ENCODE measurements around the gene NCLN.
"Not testable (repeated sequence)": the region's sequence is repeated elsewhere in the genome, so short reads cannot be mapped to it uniquely, and the experiment has no call there.

Gene NCLN

GRCh38 chr19:3225169-3225485 lies 39.4 kb downstream of the NCLN start:
- DNase-seq (ENCODE audit: low read depth): no peak

GRCh38 chr19:3225677-3226093 lies 40.0 kb downstream of the NCLN start:
- DNase-seq (ENCODE audit: low read depth): no peak

- no peak for DNase-seq (ENCODE audit: low read depth)
Measured at GRCh38 chr19:3227054-3227626, 41.4 kb downstream of the NCLN start.

- no peak for DNase-seq (ENCODE audit: low read depth)
Measured at GRCh38 chr19:3229346-3229743, 43.6 kb downstream of the NCLN start.

DNA sequence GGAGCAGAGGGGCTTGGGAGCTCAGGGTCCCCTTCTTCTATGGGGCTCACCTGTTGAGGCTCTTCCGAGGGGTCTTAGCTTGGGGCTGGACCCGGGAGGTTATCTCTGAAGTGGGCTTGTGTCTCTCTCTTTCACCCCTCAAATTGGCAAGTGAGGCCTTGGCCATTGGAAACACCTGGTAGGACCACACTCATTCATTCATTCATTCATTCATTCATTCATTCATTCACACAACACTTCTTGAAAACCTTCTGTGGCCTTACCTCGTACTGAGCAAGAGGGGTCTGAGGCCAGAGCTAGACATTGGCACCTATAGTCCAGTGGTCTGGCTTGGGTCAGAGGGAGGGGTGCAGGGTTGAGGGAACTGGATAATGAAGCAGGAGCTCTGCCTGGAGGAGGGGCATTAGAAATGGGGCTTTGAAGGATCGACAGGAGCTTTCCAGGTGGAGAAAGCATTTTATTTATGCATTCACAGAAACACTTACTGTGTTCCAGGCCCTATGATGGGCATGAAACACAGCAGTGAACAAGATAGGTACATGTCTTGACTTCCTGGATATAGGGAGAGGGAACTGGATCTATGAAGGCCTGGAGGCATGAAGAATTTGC lies 44.3 kb downstream of the NCLN start:
- DNase-seq (ENCODE audit: low read depth): no peak

- DNase-seq (ENCODE audit: low read depth): no peak
Measured at GRCh38 chr19:3231288-3231687, 45.6 kb downstream of the NCLN start.

GRCh38 chr19:3233116-3233515 lies 47.4 kb downstream of the NCLN start:
- DNase-seq (ENCODE audit: low read depth): no peak

DNA sequence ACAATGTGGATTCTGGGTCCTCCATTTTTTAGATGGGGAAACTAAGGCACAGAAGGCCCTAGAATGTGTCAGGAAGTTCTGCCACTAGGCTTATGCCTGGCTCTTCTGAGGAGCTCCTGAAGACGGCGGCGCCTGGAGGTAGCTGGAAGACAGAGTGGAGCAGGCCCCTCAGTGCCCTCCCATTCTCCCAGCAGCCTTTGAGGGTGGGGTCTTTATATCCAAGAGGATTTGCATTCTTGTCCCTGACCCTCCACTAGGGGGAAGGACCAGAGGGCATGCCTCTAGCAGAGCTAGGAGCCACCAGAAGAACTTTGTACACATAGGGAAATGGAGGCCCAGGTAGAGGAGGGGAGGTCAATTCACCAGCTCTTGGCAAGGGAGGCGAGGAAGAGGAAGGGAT lies 48.1 kb downstream of the NCLN start:
- no peak for DNase-seq (ENCODE audit: low read depth)

DNA sequence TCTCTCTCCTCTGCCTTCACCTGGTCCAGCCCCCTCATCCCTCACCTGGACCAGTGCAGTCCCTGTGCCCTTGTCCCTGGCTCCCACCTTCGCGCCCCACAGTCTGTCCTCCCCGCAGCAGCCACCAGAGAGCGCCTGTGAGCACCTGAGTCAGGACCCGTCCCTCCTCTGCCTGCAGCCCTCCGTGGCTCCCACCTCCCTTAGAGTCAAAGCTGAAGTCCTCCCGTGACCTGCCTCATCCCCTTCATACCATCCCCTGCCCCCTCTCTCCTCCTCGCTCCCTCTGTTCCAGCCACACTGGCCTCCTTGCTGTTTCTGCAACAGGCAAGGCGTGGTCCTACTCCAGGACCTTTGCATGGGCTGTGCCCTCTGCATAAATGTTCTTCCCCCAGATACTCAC lies 49.1 kb downstream of the NCLN start:
- no peak for DNase-seq (ENCODE audit: low read depth)

- DNase-seq (ENCODE audit: low read depth): not testable (repeated sequence)
Measured at GRCh38 chr19:3235604-3236003, 49.9 kb downstream of the NCLN start.

DNA sequence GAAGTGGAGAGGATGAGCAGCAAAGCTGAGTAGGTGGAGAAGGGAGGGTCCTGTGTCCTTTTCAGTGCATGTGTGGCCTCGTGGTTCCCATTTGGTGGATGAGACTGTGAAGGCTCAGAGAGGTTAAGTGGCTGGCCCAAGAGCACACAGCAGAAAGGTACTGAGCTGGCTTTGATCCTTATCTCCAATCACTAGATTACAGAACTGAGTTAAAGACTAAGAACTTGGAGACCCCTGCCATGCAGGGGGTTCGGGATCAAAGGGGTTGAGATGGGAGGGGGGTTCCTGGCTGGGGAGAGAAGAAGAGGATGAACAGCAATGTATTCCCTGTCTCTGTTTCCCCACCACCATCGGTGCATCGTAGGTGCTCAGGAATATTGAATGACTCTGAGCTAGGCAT lies 50.5 kb downstream of the NCLN start:
- DNase-seq (ENCODE audit: low read depth): no peak

GRCh38 chr19:3238066-3238561 lies 52.4 kb downstream of the NCLN start:
- no peak for DNase-seq (ENCODE audit: low read depth)

- no peak for DNase-seq (ENCODE audit: low read depth)
Measured at GRCh38 chr19:3239367-3239766, 53.6 kb downstream of the NCLN start.

DNA sequence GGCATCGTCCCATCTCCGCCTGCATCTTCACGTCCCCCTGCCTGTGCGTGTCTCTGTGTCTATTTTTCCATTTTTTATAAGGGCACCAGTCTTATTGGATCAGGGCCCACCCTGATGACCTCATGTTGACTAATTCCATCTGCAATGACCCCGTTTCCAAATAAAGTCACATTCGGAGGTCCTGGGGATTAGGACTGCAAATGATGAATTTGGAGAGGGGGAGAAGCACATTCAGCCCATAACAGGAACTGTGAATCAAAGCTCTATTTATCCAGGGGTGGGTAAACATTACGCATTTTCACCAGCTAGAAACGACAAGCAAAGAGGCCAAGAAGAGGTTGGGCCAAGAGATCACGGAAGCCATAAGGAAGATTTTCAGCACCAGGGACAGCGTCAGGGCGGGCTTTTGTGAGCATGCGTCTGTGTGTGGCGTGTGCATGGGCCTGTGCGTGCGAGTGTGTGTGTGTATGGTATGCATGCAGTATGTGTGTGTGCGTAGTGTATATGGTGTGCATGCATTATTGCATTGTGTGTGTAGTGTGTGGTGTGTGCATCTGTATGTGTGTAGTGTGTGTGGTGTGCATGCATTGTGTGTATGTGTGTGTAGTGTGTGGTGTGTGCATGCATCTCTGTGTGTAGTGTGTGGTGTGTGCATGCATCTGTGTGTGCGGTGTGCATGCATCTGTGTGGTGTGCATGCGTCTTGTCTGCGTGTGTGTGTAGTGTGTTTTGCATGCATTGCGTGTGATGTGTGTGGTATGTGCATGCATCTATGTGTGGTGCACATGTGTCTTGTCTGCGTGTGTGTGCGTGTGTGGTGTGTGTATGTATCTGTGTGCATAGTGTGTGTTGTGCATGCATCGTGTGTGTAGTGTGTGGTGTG lies 58.3 kb downstream of the NCLN start:
- no peak for DNase-seq (ENCODE audit: low read depth)

DNA sequence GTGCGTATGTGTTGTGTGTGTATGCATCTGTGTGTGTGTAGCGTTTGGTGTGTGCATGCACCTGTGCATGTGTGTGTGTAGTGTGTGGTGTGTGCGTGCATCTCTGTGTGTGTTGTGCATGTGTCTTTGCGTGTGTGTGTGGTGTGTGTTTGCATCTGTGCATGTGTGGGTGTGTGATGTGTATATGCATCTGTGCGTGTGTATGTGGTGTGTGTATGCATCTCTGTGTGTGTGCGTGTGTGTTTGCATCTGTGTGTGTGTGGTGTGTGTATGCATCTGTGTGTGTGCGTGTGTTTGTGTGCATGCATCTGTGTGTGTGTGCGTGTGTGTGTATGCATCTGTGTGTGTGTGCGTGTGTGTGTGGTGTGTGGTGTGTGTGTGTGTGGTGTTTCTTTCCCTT lies 59.3 kb downstream of the NCLN start:
- DNase-seq (ENCODE audit: low read depth): no peak

DNA sequence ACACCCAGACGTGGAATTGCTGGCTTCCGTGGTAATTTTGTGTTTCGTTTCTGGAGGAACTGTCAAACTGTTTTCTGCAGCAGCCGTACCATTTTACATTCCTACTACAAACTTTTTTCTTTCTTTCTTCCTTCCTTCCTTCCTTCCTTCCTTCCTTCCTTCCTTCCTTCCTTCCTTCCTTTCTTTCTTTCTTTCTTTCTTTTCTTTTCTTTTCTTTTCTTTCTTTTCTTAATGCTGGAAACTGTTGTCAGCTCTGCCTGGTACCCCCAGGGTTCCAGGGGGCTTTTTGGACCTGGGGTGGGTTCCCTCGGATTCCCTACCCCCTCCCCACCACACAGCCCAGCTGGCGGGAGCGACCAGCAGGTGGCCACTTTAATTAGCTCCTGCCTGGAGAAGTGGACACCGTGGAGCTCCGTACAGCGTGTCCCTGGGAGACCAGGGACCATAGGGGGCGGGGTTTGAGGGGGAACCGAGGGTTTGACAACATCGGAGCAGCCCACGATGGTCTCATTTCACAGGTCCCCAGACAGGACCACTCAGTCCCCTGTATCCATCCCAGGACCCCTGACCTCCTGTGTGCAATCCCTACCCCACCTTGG lies 63.1 kb downstream of the NCLN start:
- no peak for DNase-seq (ENCODE audit: low read depth)

- DNase-seq (ENCODE audit: low read depth): no peak
Measured at GRCh38 chr19:3249408-3249807, 63.7 kb downstream of the NCLN start.

GRCh38 chr19:3250675-3251074 lies 64.9 kb downstream of the NCLN start:
- no peak for DNase-seq (ENCODE audit: low read depth)

DNA sequence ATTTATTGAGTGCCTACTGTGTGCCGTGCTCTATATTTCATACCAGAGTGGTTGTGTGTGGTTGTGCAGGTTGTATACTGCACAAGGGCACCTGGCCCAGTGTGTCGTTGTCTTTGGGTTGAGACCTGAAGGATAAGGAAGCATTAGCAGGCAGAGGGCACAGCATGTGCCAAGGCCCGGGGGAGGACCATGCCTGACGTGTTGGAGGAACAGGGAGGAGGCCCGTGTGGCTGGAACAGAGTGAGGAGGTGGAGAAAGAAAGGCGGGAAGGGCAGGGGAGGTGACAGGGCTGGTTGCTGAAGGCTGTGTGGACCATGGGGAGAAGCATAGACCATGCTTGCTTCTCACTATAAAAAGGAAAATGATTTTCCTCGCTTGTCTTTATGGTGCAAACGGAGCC lies 65.5 kb downstream of the NCLN start:
- no peak for DNase-seq (ENCODE audit: low read depth)

GRCh38 chr19:3252650-3253049 lies 66.9 kb downstream of the NCLN start:
- DNase-seq (ENCODE audit: low read depth): no peak

DNA sequence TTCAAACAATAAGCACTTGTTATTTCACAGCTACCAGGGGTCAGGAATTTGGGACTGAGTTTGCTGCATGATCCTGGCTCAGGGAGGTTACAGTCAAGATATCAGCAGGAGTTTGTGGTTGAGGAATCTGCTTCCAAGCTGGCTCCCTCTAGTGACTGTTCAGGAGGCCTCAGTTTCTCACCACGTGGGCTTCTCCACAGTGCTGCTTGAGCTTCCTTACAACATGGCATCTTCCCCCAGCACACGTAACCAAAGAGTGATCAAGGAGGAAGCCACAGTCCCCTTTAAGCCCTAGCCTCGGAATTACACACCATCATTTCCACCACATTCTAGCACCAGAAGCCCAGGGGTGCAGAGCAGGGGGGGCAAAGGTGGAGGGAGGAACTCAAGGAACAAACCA lies 67.5 kb downstream of the NCLN start:
- DNase-seq (ENCODE audit: low read depth): no peak

DNA sequence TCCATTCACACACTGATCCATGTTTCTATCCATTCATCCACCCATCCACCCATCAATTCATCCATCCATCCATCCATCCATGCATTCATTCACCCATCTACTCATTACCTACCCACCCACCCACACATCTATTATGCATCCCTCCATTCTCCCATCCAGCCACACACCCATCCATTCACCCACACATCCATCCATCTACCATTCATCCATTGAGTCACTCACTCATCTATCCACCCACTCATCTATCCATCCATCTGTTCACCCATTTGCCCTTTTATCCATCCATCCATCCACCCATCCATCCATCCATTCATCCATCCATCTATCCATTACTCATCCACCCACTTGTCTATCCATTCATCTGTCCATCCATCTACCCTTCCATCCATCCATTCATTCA lies 68.8 kb downstream of the NCLN start:
- no peak for DNase-seq (ENCODE audit: low read depth)

DNA sequence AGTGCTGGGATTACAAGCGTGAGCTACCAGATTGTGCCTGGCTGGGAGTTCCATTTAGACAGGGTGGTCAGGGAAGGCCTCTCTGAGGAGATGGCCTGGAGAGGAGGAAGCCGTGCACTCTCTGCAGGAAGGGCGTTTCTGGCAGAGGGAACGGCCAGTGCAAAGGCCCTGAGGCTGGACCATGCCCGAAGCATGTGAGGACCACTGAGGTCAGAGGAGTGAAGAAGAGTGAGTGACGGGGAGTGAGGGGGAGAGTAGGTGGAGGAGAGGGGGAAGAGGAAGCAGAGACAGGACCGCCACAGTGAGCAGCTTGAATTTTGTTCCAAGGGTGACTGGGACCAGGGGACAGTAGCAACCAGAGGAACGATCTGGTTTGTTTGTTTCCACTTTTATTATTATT lies 71.3 kb downstream of the NCLN start:
- DNase-seq (ENCODE audit: low read depth): no peak

Measured in HS-5 (cell line).